ENCODE measurements around the gene PLCH1.
"Not testable (repeated sequence)": the region's sequence is repeated elsewhere in the genome, so short reads cannot be mapped to it uniquely, and the experiment has no call there.

PLCH1 gene

DNA sequence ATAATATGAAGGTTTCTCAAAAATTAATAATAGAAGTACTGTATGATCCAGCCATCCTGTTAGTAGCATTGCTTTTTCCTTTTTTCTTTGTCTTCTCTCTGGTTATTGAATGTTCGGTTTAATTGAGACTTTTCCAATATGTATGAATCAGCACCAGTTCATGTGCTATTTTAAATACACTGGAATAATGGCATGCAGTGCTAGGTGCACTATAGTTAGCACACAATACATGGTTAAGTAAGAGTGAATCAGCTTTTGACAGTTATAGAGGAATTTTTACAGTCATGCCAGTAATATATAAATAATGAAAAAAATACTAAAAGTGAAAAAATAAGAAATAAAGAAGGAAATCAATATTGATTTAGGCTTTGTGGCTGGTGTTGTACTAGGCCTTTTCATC, 337.5 kb downstream of the PLCH1 start:
- H3K27me3 ChIP-seq (replicated peaks; ENCODE audit: control insufficient read depth, insufficient read depth, low read length), result no peaks in the 10 kb centered on the region
- no peaks in the 10 kb centered on the region for H3K36me3 ChIP-seq (ENCODE audit: control insufficient read depth, insufficient read depth, low read length)
- TF ChIP-seq, protein P1, sequence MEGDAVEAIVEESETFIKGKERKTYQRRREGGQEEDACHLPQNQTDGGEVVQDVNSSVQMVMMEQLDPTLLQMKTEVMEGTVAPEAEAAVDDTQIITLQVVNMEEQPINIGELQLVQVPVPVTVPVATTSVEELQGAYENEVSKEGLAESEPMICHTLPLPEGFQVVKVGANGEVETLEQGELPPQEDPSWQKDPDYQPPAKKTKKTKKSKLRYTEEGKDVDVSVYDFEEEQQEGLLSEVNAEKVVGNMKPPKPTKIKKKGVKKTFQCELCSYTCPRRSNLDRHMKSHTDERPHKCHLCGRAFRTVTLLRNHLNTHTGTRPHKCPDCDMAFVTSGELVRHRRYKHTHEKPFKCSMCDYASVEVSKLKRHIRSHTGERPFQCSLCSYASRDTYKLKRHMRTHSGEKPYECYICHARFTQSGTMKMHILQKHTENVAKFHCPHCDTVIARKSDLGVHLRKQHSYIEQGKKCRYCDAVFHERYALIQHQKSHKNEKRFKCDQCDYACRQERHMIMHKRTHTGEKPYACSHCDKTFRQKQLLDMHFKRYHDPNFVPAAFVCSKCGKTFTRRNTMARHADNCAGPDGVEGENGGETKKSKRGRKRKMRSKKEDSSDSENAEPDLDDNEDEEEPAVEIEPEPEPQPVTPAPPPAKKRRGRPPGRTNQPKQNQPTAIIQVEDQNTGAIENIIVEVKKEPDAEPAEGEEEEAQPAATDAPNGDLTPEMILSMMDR (IDR thresholded peaks at IDR 0.05; ENCODE audit: insufficient read depth, low read length, poor library complexity, severe bottlenecking), result no peak
- DNase-seq (ENCODE audit: extremely low read depth, insufficient read length), result no peak
- H3K4me3 ChIP-seq (replicated peaks; ENCODE audit: low read depth, low read length), result no peak overlapping the region

DNA sequence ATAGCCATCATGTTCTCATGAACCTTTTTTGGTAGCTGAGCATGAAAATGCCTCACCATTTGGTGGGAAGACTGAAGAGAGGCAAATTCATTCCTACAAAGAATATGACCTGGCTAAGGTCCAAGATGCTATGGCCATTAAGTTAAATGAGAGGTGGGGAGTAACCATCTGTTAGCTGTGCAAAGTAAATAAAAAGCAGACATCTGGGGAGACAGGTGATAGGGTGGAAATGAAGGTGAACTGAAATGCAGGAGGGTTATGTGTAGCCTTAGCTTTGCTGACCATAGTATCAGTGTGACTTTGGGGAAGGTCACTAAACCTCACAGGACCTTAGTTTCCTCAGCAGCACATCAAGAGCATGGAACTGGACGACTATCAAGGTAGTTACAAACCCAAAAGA, 340.4 kb downstream of the PLCH1 start:
- no peaks in the 10 kb centered on the region for H3K27me3 ChIP-seq (replicated peaks; ENCODE audit: control insufficient read depth, insufficient read depth, low read length)
- TF ChIP-seq, protein P1 (IDR thresholded peaks at IDR 0.05; ENCODE audit: insufficient read depth, low read length, poor library complexity, severe bottlenecking), result no peak
- DNase-seq (ENCODE audit: extremely low read depth, insufficient read length), result no peak
- no peak overlapping the region for H3K4me3 ChIP-seq (replicated peaks; ENCODE audit: low read depth, low read length)
- no peaks in the 10 kb centered on the region for H3K36me3 ChIP-seq (ENCODE audit: control insufficient read depth, insufficient read depth, low read length)

DNA sequence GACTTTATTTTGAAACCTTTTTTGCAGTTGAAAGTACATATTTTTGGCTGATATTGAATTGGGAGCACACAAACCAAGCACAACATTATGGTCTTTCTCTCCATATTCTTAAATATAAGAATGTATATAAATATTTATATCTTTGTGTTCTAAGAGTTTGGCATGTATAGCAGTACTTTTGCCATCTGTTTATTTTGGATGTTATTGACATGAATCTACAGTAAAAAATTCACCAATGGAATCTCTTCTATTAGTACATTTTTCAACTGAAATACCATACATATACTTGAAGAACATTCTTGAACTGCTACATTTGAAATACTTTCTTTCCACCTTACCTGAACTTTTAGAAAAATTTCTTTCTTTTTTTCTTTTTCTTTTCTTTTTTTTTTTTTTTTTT, 342.2 kb downstream of the PLCH1 start:
- H3K36me3 ChIP-seq (ENCODE audit: control insufficient read depth, insufficient read depth, low read length), result no peaks in the 10 kb centered on the region
- no peak overlapping the region for H3K4me3 ChIP-seq (replicated peaks; ENCODE audit: low read depth, low read length)
- TF ChIP-seq, protein P1 (IDR thresholded peaks at IDR 0.05; ENCODE audit: insufficient read depth, low read length, poor library complexity, severe bottlenecking), result no peak
- no peaks in the 10 kb centered on the region for H3K27me3 ChIP-seq (replicated peaks; ENCODE audit: control insufficient read depth, insufficient read depth, low read length)
- DNase-seq (ENCODE audit: extremely low read depth, insufficient read length), result no peak

DNA sequence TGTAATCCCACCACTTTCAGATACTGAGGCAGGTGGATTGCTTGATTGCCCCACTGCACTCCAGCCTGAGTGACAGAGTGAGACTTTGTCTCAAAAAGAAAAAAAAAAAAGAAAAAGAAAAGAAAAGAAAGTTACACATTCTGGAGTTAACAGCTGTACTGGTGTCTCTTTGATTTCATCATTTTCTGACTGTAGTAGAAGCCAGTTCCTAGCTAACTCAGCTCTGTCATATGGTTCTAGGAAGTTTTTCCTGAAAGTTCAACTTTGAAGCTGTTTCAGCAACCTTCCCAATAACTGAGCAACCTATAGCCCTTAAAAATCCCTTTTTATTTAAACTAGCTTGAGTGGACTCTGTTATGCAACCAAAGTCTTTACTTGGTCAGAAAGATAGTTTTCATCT, 346.8 kb downstream of the PLCH1 start:
- Histone ChIP-seq H3K4me3 (replicated peaks; ENCODE audit: low read depth, low read length) (no peak overlapping the region), H3K36me3 (ENCODE audit: control insufficient read depth, insufficient read depth, low read length) (no peaks in the 10 kb centered on the region), H3K27me3 (replicated peaks; ENCODE audit: control insufficient read depth, insufficient read depth, low read length) (no peaks in the 10 kb centered on the region)
- no peak for DNase-seq (ENCODE audit: extremely low read depth, insufficient read length)
- TF ChIP-seq, protein P1 (IDR thresholded peaks at IDR 0.05; ENCODE audit: insufficient read depth, low read length, poor library complexity, severe bottlenecking), result no peak

DNA sequence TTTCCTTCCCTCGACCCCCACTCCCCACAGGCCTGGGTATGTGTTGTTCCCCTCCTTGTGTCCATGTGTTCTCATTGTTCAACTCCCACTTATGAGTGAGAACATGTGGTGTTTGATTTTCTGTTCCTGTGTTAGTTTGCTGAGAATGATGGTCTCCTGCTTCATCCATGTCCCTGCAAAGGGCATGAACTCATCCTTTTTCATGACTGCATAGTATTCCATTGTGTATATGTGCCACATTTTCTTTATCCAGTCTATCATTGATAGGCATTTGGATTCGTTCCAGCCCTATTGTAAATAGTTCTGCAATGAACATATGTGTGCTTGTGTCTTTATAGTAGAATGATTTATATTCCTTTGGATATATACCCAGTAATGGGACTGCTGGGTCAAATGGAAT, 350.0 kb downstream of the PLCH1 start:
- not testable (repeated sequence) for H3K27me3 ChIP-seq (replicated peaks; ENCODE audit: control insufficient read depth, insufficient read depth, low read length); DNase-seq (ENCODE audit: extremely low read depth, insufficient read length); H3K36me3 ChIP-seq (ENCODE audit: control insufficient read depth, insufficient read depth, low read length); H3K4me3 ChIP-seq (replicated peaks; ENCODE audit: low read depth, low read length)

DNA sequence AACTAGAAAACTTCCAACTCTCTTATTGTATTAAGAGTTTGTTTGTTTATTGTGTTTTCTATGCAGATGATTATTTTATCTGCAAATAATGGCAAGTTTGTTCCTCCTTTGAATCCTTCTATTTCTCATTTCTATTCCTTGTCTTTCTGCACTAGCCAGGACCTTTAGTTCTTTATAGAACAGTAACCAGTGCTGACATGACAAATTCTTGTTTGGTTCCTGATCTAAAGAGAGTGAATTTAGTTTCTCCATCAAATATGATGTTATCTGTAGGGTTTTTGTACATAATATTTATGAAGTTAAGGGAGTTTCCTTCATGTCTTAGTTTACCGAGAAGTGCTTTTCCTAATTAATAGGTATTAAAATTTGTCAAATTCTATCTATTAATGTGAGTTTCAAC, 350.6 kb downstream of the PLCH1 start:
- no peaks in the 10 kb centered on the region for H3K36me3 ChIP-seq (ENCODE audit: control insufficient read depth, insufficient read depth, low read length)
- TF ChIP-seq, protein P1 (IDR thresholded peaks at IDR 0.05; ENCODE audit: insufficient read depth, low read length, poor library complexity, severe bottlenecking), result no peak
- no peak overlapping the region for H3K4me3 ChIP-seq (replicated peaks; ENCODE audit: low read depth, low read length)
- no peak for DNase-seq (ENCODE audit: extremely low read depth, insufficient read length)
- no peaks in the 10 kb centered on the region for H3K27me3 ChIP-seq (replicated peaks; ENCODE audit: control insufficient read depth, insufficient read depth, low read length)
